ENCODE results near the gene DHDH.
"Not testable (repeated sequence)": the region's sequence is repeated elsewhere in the genome, so short reads cannot be mapped to it uniquely, and the experiment has no call there.

Gene DHDH

GRCh38 chr19:48927692-48928091, 5.8 kb upstream of the DHDH start:
- not testable (repeated sequence) for H3K9me3 ChIP-seq (ENCODE audit: control insufficient read depth, low read length); H3K36me3 ChIP-seq (ENCODE audit: control insufficient read depth, insufficient read depth, low read length); H3K27ac ChIP-seq (ENCODE audit: low read depth, low read length, severe bottlenecking); H3K4me1 ChIP-seq (ENCODE audit: control insufficient read depth, insufficient read depth, low read length, poor library complexity, severe bottlenecking); H3K4me3 ChIP-seq (ENCODE audit: extremely low read depth, insufficient read depth, low read length, poor library complexity, severe bottlenecking)
- 86 to 94% methylated on average over 10 to 15 of the region's 17 CpGs for WGBS, 2 experiments (ENCODE audit: insufficient coverage in 2 of 2)

GRCh38 chr19:48928164-48929025, 5.1 kb upstream of the DHDH start:
- H3K4me1 ChIP-seq (ENCODE audit: control insufficient read depth, insufficient read depth, low read length, poor library complexity, severe bottlenecking): peaks cover 9% of the 10 kb centered on the region
- no peak overlapping the region for H3K27ac ChIP-seq (ENCODE audit: low read depth, low read length, severe bottlenecking)
- no peaks in the 10 kb centered on the region for H3K9me3 ChIP-seq (ENCODE audit: control insufficient read depth, low read length)
- H3K36me3 ChIP-seq (ENCODE audit: control insufficient read depth, insufficient read depth, low read length): peaks cover 1% of the 10 kb centered on the region
- 83% methylated on average over 10 to 12 of the region's 15 CpGs for WGBS, 2 experiments (ENCODE audit: insufficient coverage in 2 of 2)
- no peak overlapping the region for H3K4me3 ChIP-seq (ENCODE audit: extremely low read depth, insufficient read depth, low read length, poor library complexity, severe bottlenecking)

- Histone ChIP-seq H3K4me1 (ENCODE audit: control insufficient read depth, insufficient read depth, low read length, poor library complexity, severe bottlenecking) (no peaks in the 10 kb centered on the region), H3K27ac (ENCODE audit: low read depth, low read length, severe bottlenecking) (no peak overlapping the region), H3K9me3 (ENCODE audit: control insufficient read depth, low read length) (no peaks in the 10 kb centered on the region), H3K4me3 (ENCODE audit: extremely low read depth, insufficient read depth, low read length, poor library complexity, severe bottlenecking) (no peak overlapping the region), H3K36me3 (ENCODE audit: control insufficient read depth, insufficient read depth, low read length) (no peaks in the 10 kb centered on the region)
- WGBS, 2 experiments (ENCODE audit: insufficient coverage in 2 of 2): 77 to 80% methylated on average over 6 to 18 of the region's 19 CpGs
Measured at GRCh38 chr19:48934837-48935236, 1.3 kb downstream of the DHDH start.

- Histone ChIP-seq H3K36me3 (ENCODE audit: control insufficient read depth, insufficient read depth, low read length) (no peaks in the 10 kb centered on the region), H3K9me3 (ENCODE audit: control insufficient read depth, low read length) (no peaks in the 10 kb centered on the region), H3K27ac (ENCODE audit: low read depth, low read length, severe bottlenecking) (no peak overlapping the region), H3K4me3 (ENCODE audit: extremely low read depth, insufficient read depth, low read length, poor library complexity, severe bottlenecking) (no peak overlapping the region), H3K4me1 (ENCODE audit: control insufficient read depth, insufficient read depth, low read length, poor library complexity, severe bottlenecking) (no peaks in the 10 kb centered on the region)
- WGBS, 2 experiments (ENCODE audit: insufficient coverage in 2 of 2): 98% methylated on average over 19 to 23 of the region's 25 CpGs
Measured at GRCh38 chr19:48935864-48936263, 2.4 kb downstream of the DHDH start.

GRCh38 chr19:48938256-48938655, 4.8 kb downstream of the DHDH start:
- WGBS, 2 experiments (ENCODE audit: insufficient coverage in 2 of 2): 93 to 100% methylated on average over 4 to 6 of the region's 7 CpGs
- no peak overlapping the region for H3K4me3 ChIP-seq (ENCODE audit: extremely low read depth, insufficient read depth, low read length, poor library complexity, severe bottlenecking)
- H3K27ac ChIP-seq (ENCODE audit: low read depth, low read length, severe bottlenecking): no peak overlapping the region
- H3K9me3 ChIP-seq (ENCODE audit: control insufficient read depth, low read length): no peaks in the 10 kb centered on the region
- no peaks in the 10 kb centered on the region for H3K36me3 ChIP-seq (ENCODE audit: control insufficient read depth, insufficient read depth, low read length)
- no peaks in the 10 kb centered on the region for H3K4me1 ChIP-seq (ENCODE audit: control insufficient read depth, insufficient read depth, low read length, poor library complexity, severe bottlenecking)

GRCh38 chr19:48940902-48941301, 7.4 kb downstream of the DHDH start:
- Histone ChIP-seq H3K4me3 (ENCODE audit: extremely low read depth, insufficient read depth, low read length, poor library complexity, severe bottlenecking) (no peak overlapping the region), H3K4me1 (ENCODE audit: control insufficient read depth, insufficient read depth, low read length, poor library complexity, severe bottlenecking) (no peaks in the 10 kb centered on the region), H3K27ac (ENCODE audit: low read depth, low read length, severe bottlenecking) (no peak overlapping the region), H3K9me3 (ENCODE audit: control insufficient read depth, low read length) (no peaks in the 10 kb centered on the region), H3K36me3 (ENCODE audit: control insufficient read depth, insufficient read depth, low read length) (no peaks in the 10 kb centered on the region)
- WGBS, 2 experiments (ENCODE audit: insufficient coverage in 2 of 2): 78% methylated on average over 3 of the region's 5 CpGs; no CpG with 5 or more reads in 1 of the 2 experiments

GRCh38 chr19:48943081-48943480, 9.6 kb downstream of the DHDH start:
- no peaks in the 10 kb centered on the region for H3K36me3 ChIP-seq (ENCODE audit: control insufficient read depth, insufficient read depth, low read length)
- no peaks in the 10 kb centered on the region for H3K4me1 ChIP-seq (ENCODE audit: control insufficient read depth, insufficient read depth, low read length, poor library complexity, severe bottlenecking)
- H3K27ac ChIP-seq (ENCODE audit: low read depth, low read length, severe bottlenecking): no peak overlapping the region
- no peak overlapping the region for H3K4me3 ChIP-seq (ENCODE audit: extremely low read depth, insufficient read depth, low read length, poor library complexity, severe bottlenecking)
- peaks cover 9% of the 10 kb centered on the region for H3K9me3 ChIP-seq (ENCODE audit: control insufficient read depth, low read length)
- WGBS, 2 experiments (ENCODE audit: insufficient coverage in 2 of 2): 76 to 93% methylated on average over 3 to 5 of the region's 6 CpGs

- no peaks in the 10 kb centered on the region for H3K4me1 ChIP-seq (ENCODE audit: control insufficient read depth, insufficient read depth, low read length, poor library complexity, severe bottlenecking)
- WGBS, 2 experiments (ENCODE audit: insufficient coverage in 2 of 2): 97 to 100% methylated on average over 3 to 4 of the region's 5 CpGs
- no peak overlapping the region for H3K4me3 ChIP-seq (ENCODE audit: extremely low read depth, insufficient read depth, low read length, poor library complexity, severe bottlenecking)
- no peaks in the 10 kb centered on the region for H3K36me3 ChIP-seq (ENCODE audit: control insufficient read depth, insufficient read depth, low read length)
- no peak overlapping the region for H3K27ac ChIP-seq (ENCODE audit: low read depth, low read length, severe bottlenecking)
- H3K9me3 ChIP-seq (ENCODE audit: control insufficient read depth, low read length): peaks cover 9% of the 10 kb centered on the region
Measured at GRCh38 chr19:48945415-48945814, 11.9 kb downstream of the DHDH start.

GRCh38 chr19:48945817-48946216, 12.3 kb downstream of the DHDH start:
- no peak overlapping the region for H3K4me3 ChIP-seq (ENCODE audit: extremely low read depth, insufficient read depth, low read length, poor library complexity, severe bottlenecking)
- H3K9me3 ChIP-seq (ENCODE audit: control insufficient read depth, low read length): peaks cover 9% of the 10 kb centered on the region
- H3K27ac ChIP-seq (ENCODE audit: low read depth, low read length, severe bottlenecking): no peak overlapping the region
- WGBS, 2 experiments (ENCODE audit: insufficient coverage in 2 of 2): 87 to 91% methylated on average over 1 to 2 of the region's 2 CpGs
- H3K4me1 ChIP-seq (ENCODE audit: control insufficient read depth, insufficient read depth, low read length, poor library complexity, severe bottlenecking): no peaks in the 10 kb centered on the region
- H3K36me3 ChIP-seq (ENCODE audit: control insufficient read depth, insufficient read depth, low read length): no peaks in the 10 kb centered on the region

GRCh38 chr19:48946463-48947257, 13.2 kb downstream of the DHDH start:
- 84 to 85% methylated on average over 9 of the region's 9 CpGs for WGBS, 2 experiments (ENCODE audit: insufficient coverage in 2 of 2)
- H3K27ac ChIP-seq (ENCODE audit: low read depth, low read length, severe bottlenecking): no peak overlapping the region
- H3K4me3 ChIP-seq (ENCODE audit: extremely low read depth, insufficient read depth, low read length, poor library complexity, severe bottlenecking): no peak overlapping the region
- no peaks in the 10 kb centered on the region for H3K4me1 ChIP-seq (ENCODE audit: control insufficient read depth, insufficient read depth, low read length, poor library complexity, severe bottlenecking)
- no peaks in the 10 kb centered on the region for H3K36me3 ChIP-seq (ENCODE audit: control insufficient read depth, insufficient read depth, low read length)
- peaks cover 9% of the 10 kb centered on the region for H3K9me3 ChIP-seq (ENCODE audit: control insufficient read depth, low read length)

GRCh38 chr19:48947258-48947542, 13.7 kb downstream of the DHDH start:
- Histone ChIP-seq H3K9me3 (ENCODE audit: control insufficient read depth, low read length) (peaks cover 9% of the 10 kb centered on the region), H3K4me3 (ENCODE audit: extremely low read depth, insufficient read depth, low read length, poor library complexity, severe bottlenecking) (no peak overlapping the region), H3K27ac (ENCODE audit: low read depth, low read length, severe bottlenecking) (no peak overlapping the region), H3K4me1 (ENCODE audit: control insufficient read depth, insufficient read depth, low read length, poor library complexity, severe bottlenecking) (no peaks in the 10 kb centered on the region), H3K36me3 (ENCODE audit: control insufficient read depth, insufficient read depth, low read length) (no peaks in the 10 kb centered on the region)
- WGBS, 2 experiments (ENCODE audit: insufficient coverage in 2 of 2): 86 to 96% methylated on average over 3 of the region's 3 CpGs

All from mesodermal cell (in vitro differentiated cells).